Endothelial cell of umbilical vein (primary cell): ENCODE data around the gene PRKAB2. TPM values are rescaled to one million over a fixed set of nuclear protein-coding genes. Genes with fewer than 3 reads are reported as not detected.

ENCODE experiments used
- BruUV-seq: library from RNA; stranded (reverse); fragments of 400-500 nt; replicated peaks from 2 replicates; lab custom pipeline; 2021; lab: Mats Ljungman, UMichigan
- CTCF ChIA-PET: fragments of 300-600, 350-600 bp; sonication (Branson Sonifier 250); formaldehyde crosslinking; loops from one replicate; lab custom pipeline; 2021; ENCODE audit warnings: antibody characterized with exemption, inconsistent platforms; lab: Charles Lee
- POLR2A ChIA-PET: fragments of 300-600, 350-600 bp; sonication (Branson Sonifier 250); formaldehyde crosslinking; loops from one replicate; lab custom pipeline; 2021; ENCODE audit warnings: antibody characterized with exemption, inconsistent platforms; lab: Charles Lee
- DNase-seq: peaks from one replicate; pipeline ENCODE4 v3.0.0-alpha.2; 2011; ENCODE audit warnings: low read depth, low spot score
- FAIRE-seq: peaks from 2 replicates; lab custom pipeline; 2011; peaks lifted over from hg19 to GRCh38; lab: Jason Lieb, UNC
- H2AFZ ChIP-seq: 2 replicates; pipeline ENCODE4 v1.6.0; 2012; ENCODE audit warnings: low read depth, low read length, control low read depth, inconsistent platforms
- H3K27ac ChIP-seq: 2 replicates; pipeline ENCODE4 v1.5.1; 2011; ENCODE audit warnings: low read depth, mild to moderate bottlenecking, control low read depth, low read length, moderate library complexity; ENCODE audit not compliant: insufficient read depth
- H3K27me3 ChIP-seq, 2 experiments: 2 replicates each; pipeline versions ENCODE4 v1.6.0 to v1.6.1; 2011; ENCODE audit warnings: low read length in 2 of 2, mixed read lengths in 1 of 2; ENCODE audit not compliant: control insufficient read depth in 2 of 2, insufficient read depth in 2 of 2
- H3K36me3 ChIP-seq, 2 experiments: 2 replicates in 1 of 2; 3 replicates in 1 of 2; pipeline ENCODE4 v1.5.1; 2011; ENCODE audit warnings: low read length in 2 of 2, mild to moderate bottlenecking in 1 of 2, moderate library complexity in 1 of 2; ENCODE audit not compliant: control insufficient read depth in 2 of 2, insufficient read depth in 2 of 2; ENCODE audit errors: extremely low read depth in 1 of 2
- H3K4me1 ChIP-seq: 3 replicates; pipeline ENCODE4 v1.5.1; 2011; ENCODE audit warnings: mild to moderate bottlenecking, low read length; ENCODE audit not compliant: control insufficient read depth, insufficient read depth; ENCODE audit errors: extremely low read depth
- H3K4me2 ChIP-seq: 2 replicates; pipeline ENCODE4 v1.6.1; 2011; ENCODE audit warnings: low read length, control low read depth, mixed read lengths; ENCODE audit not compliant: insufficient read depth
- H3K4me3 ChIP-seq, 3 experiments: fragments of 200-600 bp in 1 of 3; sonication (generic), shearing (Covaris generic) in 1 of 3; replicated peaks in 1 of 3; 2 replicates each; pipeline ENCODE4 v1.5.1; 2011 to 2016; ENCODE audit warnings: control low read depth in 3 of 3, low read length in 3 of 3, mild to moderate bottlenecking in 2 of 3, inconsistent platforms in 1 of 3, low read depth in 1 of 3, moderate library complexity in 1 of 3; ENCODE audit not compliant: insufficient read depth in 1 of 3
- H3K79me2 ChIP-seq: 2 replicates; pipeline ENCODE4 v1.6.0; 2012; ENCODE audit warnings: low read length, inconsistent platforms; ENCODE audit not compliant: control insufficient read depth, insufficient read depth
- H3K9ac ChIP-seq: replicated peaks from 2 replicates; pipeline ENCODE3; 2011; ENCODE audit warnings: low read length, control low read depth; ENCODE audit not compliant: insufficient read depth; ENCODE audit errors: extremely low read depth
- H3K9me1 ChIP-seq: replicated peaks from 3 replicates; pipeline ENCODE4 v1.6.0; 2011; ENCODE audit warnings: mild to moderate bottlenecking, low read length; ENCODE audit not compliant: control insufficient read depth, insufficient read depth; ENCODE audit errors: extremely low read depth
- H3K9me3 ChIP-seq: replicated peaks from 2 replicates; pipeline ENCODE4 v1.5.1; 2012; ENCODE audit warnings: low read length, inconsistent platforms; ENCODE audit not compliant: control insufficient read depth, insufficient read depth
- H4K20me1 ChIP-seq: replicated peaks from 2 replicates; pipeline ENCODE3; 2011; ENCODE audit warnings: mild to moderate bottlenecking, low read length; ENCODE audit not compliant: control insufficient read depth, insufficient read depth; ENCODE audit errors: extremely low read depth
- POLR2AphosphoS5 ChIP-seq: IDR thresholded peaks from 2 replicates; pipeline ENCODE4 v1.6.1; 2012; ENCODE audit warnings: low read depth, mild to moderate bottlenecking, control low read depth, low read length, moderate library complexity; ENCODE audit not compliant: insufficient read depth
- dilution Hi-C: fragments of 300-500 bp; cut with MboI; formaldehyde crosslinking; loops from one replicate; pipeline ENCODE4 v1.15.0; 2019; ENCODE audit warnings: low sequenced_read_pairs; ENCODE audit not compliant: extremely low pct_ligation_motif_present
- intact Hi-C: fragments of 100-400 bp; cut with micrococcal nuclease; formaldehyde crosslinking; loops from one replicate; pipeline ENCODE4 v1.10.0; 2022
- polyA plus RNA-seq, 4 experiments: library from polyadenylated mRNA; depleted of rRNA in 3 of 4; stranded (reverse) in 3 of 4; unstranded in 1 of 4; fragments of >200 nt; gene quantifications; 2 replicates each; pipeline versions ENCODE4 v1.2.1 to v1.2.3, GENCODE V29; 2011 to 2012; ENCODE audit warnings: missing spikeins in 1 of 4
- total RNA-seq: library from RNA; stranded (reverse); gene quantifications from 2 replicates; pipeline ENCODE4 v1.2.3, GENCODE V29; 2021
- TF ChIP-seq, protein P1 (sequence below): IDR thresholded peaks from 2 replicates; pipeline ENCODE4 v1.6.1; 2011; ENCODE audit not compliant: insufficient read depth, insufficient read length

PRKAB2 gene
- total and polyA plus RNA-seq, 2 donors (not counting 3 experiments of a cell fraction or from before 2014, with no cell fraction given): 6.2 to 7.4 TPM

DNA sequence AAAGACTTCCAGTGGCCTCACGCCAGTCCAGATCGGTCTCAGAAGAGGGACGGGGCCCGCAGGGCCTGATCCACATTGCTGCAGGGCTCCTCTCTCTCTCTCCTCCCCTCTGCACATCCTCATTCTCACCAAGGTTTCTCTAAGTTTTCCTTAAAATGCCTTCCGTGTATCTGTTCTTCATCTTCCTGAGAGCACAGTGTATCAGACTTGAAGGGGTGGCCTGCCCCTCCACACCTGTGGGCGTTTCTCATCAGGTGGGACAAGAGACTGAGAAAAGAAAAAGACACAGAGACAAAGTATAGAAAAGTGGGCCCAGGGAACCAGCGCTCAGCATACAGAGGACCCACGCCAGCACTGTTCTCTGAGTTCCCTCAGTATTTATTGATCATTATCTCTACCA is 66.4 kb downstream of the PRKAB2 start:
- Histone ChIP-seq H3K9me1 (no peaks in the 10 kb centered on the region), H3K4me2 (no peak overlapping the region), H3K9me3 (no peaks in the 10 kb centered on the region), H3K9ac (no peak overlapping the region), H3K27ac (no peak overlapping the region), H3K36me3 (no peaks in the 10 kb centered on the region), H3K4me1 (no peaks in the 10 kb centered on the region), H3K27me3 (no peaks in the 10 kb centered on the region), H3K4me3 (no peak overlapping the region), H2AFZ (no peak overlapping the region), H4K20me1 (no peaks in the 10 kb centered on the region), H3K79me2 (no peaks in the 10 kb centered on the region)
- ChIA-PET POLR2A (no interaction called here), CTCF (no interaction called here)
- dilution Hi-C loops (no loop called here), intact Hi-C loops (no loop called here)
- DNase-seq: no peak
- no peak for FAIRE-seq
- no TSS peak for BruUV-seq
- no peak for TF ChIP-seq POLR2AphosphoS5
- TF ChIP-seq, protein P1, sequence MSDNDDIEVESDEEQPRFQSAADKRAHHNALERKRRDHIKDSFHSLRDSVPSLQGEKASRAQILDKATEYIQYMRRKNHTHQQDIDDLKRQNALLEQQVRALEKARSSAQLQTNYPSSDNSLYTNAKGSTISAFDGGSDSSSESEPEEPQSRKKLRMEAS: no peak

Other genes starting within 250 kb of the PRKAB2 start
- 9.1 and 10.7 TPM in 2 replicates for gene NBPF12, start 234.1 kb downstream of the PRKAB2 start, total RNA-seq
- gene NBPF12, start 234.1 kb downstream of the PRKAB2 start, polyA plus RNA-seq: 5.6 and 6.3 TPM in 2 replicates
- gene FMO5, start 52.9 kb upstream of the PRKAB2 start, total RNA-seq: 0.60 and 1.3 TPM in 2 replicates
- gene FMO5, start 52.9 kb upstream of the PRKAB2 start, polyA plus RNA-seq: 0.43 and 0.48 TPM in 2 replicates
- 33.8 and 38.3 TPM in 2 replicates for gene CHD1L, start 70.2 kb upstream of the PRKAB2 start, total RNA-seq
- 11.0 and 12.3 TPM in 2 replicates for gene CHD1L, start 70.2 kb upstream of the PRKAB2 start, polyA plus RNA-seq